ENCODE measurements around the gene CCNL2. TPM values are rescaled to one million over a fixed set of nuclear protein-coding genes. Genes with fewer than 3 reads are reported as not detected.
"Not testable (repeated sequence)": the region's sequence is repeated elsewhere in the genome, so short reads cannot be mapped to it uniquely, and the experiment has no call there.

CCNL2 gene
- total RNA-seq, 1 experiment from 2014 or later, result 97.9 TPM

DNA sequence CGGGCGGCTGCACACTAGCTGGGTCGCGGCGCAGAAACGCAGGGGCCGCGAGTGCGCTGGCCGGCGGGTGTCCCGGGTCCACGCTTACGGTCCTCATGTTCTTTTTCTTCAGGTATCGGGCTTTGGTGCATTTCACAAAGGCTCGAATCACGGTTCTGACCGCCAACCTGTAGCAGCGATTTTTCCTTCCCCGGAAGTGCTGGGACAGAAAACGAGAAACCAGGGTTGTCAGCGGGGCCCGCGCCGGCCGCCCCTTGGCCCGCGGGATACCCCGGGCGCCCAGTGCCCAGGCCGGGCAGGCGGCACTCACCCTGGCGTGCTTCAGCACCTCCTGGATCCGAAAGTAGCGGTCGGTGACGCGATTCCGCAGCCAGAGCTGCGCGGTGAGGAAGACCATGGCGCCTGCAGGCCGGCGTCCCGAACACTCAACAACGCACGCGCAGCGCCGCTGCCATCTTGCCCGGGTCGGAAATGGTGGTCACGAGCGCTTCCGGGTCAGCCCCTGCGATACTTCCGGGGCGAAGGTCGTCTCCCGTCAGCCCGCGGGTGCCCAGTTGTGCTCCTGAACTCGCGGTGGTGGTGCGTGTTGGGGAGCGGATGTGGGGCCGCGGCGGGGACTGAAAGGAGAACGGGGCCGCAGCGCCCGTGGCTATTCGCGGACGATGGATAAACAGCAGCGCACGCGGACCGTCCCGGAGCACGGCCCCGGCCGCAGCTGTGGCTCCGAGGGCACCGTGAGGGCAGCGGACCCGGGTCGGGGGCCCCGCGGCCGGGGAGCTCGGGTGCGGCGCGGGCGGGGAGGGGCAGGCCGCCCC, 7.9 kb upstream of the CCNL2 start, which contains the start of gene MRPL20:
Gene MRPL20 (minus strand): TSS at position 473 of the 815 bp plus-strand sequence. CDS start 76 bp downstream, at position 397.
- Histone ChIP-seq H3K4me2 (ENCODE audit: low read depth, low read length, poor library complexity, severe bottlenecking) (peak within 1 kb of the TSS; percentile 94), H3K9me3 (ENCODE audit: low read length) (no peaks in the 10 kb centered on the region), H4K20me1 (ENCODE audit: insufficient read depth, low read depth, low read length) (peaks cover 17% of the 10 kb centered on the region; the same call in 1 of the 2 replicates), H3K9me2 (replicated peaks; ENCODE audit: insufficient read depth, low read length) (no peaks in the 10 kb centered on the region), H3K27me3 (ENCODE audit: low read length) (no peaks in the 10 kb centered on the region), H3K4me1 (ENCODE audit: low read length) (peaks cover 25% of the 10 kb centered on the region), H3K27ac (ENCODE audit: low read length) (peak within 1 kb of the TSS; percentile 70), H3K4me3 (ENCODE audit: low read length) (peak within 1 kb of the TSS; percentile 82), H3K9ac (ENCODE audit: low read length) (peak within 1 kb of the TSS; percentile 95), H3K79me2 (ENCODE audit: low read length) (peaks cover 45% of the 10 kb centered on the region), H3K36me3 (ENCODE audit: insufficient read depth, low read length) (peaks cover 22% of the 10 kb centered on the region), H2AFZ (ENCODE audit: low read length) (no peak within 1 kb of the TSS; the same call in 1 of the 2 replicates)
- peak; percentile 97 for DNase-seq

DNA sequence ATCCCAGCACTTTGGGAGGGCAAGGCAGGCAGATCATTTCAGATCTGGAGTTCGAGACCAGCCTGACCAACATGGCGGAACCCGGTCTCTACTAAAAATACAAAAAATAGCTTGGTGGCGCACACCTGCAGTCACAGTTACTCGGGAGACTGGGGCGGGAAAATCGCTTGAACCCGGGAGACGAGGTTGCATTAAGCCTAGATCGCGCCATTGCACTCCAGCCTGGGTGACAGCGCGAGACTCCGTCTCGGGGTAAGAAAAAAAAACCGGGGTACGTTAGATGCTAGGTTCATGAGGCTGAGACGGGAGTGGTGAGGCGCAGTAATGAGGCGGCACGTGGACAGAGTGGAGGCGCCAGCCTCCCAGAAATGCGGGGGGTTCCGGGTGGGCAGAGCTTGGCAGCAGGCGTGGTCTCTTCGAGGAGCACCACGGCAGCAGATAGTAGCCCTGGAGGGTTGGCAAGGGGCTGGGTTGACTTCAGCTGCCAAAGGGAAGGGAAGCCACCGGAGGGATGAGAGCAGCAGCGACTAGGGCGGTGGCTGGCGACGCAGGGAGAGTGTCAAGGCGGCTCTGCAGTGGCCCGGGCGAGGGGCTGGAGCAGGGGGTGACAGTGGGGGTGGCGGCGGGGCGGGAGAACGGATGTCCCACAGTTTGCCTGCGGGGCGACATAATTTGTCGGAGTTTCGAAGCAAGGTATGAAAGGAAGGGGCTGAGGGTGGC, 7.1 kb upstream of the CCNL2 start:
- H3K4me3 ChIP-seq (ENCODE audit: low read length), result peak overlapping the region; percentile 82
- no peak overlapping the region for H2AFZ ChIP-seq (ENCODE audit: low read length)
- H3K4me2 ChIP-seq (ENCODE audit: low read depth, low read length, poor library complexity, severe bottlenecking), result peak overlapping the region; percentile 94
- no peaks in the 10 kb centered on the region for H3K27me3 ChIP-seq (ENCODE audit: low read length)
- peaks cover 51% of the 10 kb centered on the region for H3K79me2 ChIP-seq (ENCODE audit: low read length)
- H3K9ac ChIP-seq (ENCODE audit: low read length), result peak overlapping the region; percentile 95
- peaks cover 32% of the 10 kb centered on the region for H3K4me1 ChIP-seq (ENCODE audit: low read length)
- H3K9me2 ChIP-seq (replicated peaks; ENCODE audit: insufficient read depth, low read length), result no peaks in the 10 kb centered on the region
- H3K27ac ChIP-seq (ENCODE audit: low read length), result peak overlapping the region; percentile 70
- H3K36me3 ChIP-seq (ENCODE audit: insufficient read depth, low read length), result peaks cover 28% of the 10 kb centered on the region
- DNase-seq, result peak; percentile 71
- peaks cover 17% of the 10 kb centered on the region; the same call in 1 of the 2 replicates for H4K20me1 ChIP-seq (ENCODE audit: insufficient read depth, low read depth, low read length)
- no peaks in the 10 kb centered on the region for H3K9me3 ChIP-seq (ENCODE audit: low read length)

DNA sequence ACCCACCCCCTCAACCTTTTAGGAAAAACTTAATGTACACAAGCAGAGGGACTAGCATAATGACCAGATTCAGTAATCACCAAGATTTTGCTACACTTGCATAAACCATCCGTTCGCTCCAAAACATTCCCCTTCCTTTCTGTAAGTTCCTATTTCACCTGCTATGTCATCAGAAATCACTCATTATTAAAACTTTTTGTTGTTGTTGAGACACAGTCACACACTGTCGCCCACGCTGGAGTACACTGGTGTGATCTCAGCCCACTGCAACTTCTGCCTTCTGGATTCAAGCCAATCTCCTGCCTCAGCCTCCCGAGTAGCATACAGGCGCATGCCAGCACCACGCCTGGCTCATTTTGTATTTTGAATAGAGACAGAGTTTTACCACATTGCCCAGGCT, 4.5 kb upstream of the CCNL2 start:
- H3K9me2 ChIP-seq (replicated peaks; ENCODE audit: insufficient read depth, low read length), result no peaks in the 10 kb centered on the region
- H3K4me3 ChIP-seq (ENCODE audit: low read length), result no peak overlapping the region
- H3K9me3 ChIP-seq (ENCODE audit: low read length), result no peaks in the 10 kb centered on the region
- H3K36me3 ChIP-seq (ENCODE audit: insufficient read depth, low read length), result peaks cover 32% of the 10 kb centered on the region
- no peak overlapping the region for H3K9ac ChIP-seq (ENCODE audit: low read length)
- H3K4me2 ChIP-seq (ENCODE audit: low read depth, low read length, poor library complexity, severe bottlenecking), result no peak overlapping the region
- H3K4me1 ChIP-seq (ENCODE audit: low read length), result peaks cover 41% of the 10 kb centered on the region
- no peak overlapping the region for H3K27ac ChIP-seq (ENCODE audit: low read length)
- H2AFZ ChIP-seq (ENCODE audit: low read length), result no peak overlapping the region
- peaks cover 24% of the 10 kb centered on the region; the same call in 1 of the 2 replicates for H4K20me1 ChIP-seq (ENCODE audit: insufficient read depth, low read depth, low read length)
- no peak for DNase-seq
- peaks cover 70% of the 10 kb centered on the region for H3K79me2 ChIP-seq (ENCODE audit: low read length)
- H3K27me3 ChIP-seq (ENCODE audit: low read length), result no peaks in the 10 kb centered on the region

DNA sequence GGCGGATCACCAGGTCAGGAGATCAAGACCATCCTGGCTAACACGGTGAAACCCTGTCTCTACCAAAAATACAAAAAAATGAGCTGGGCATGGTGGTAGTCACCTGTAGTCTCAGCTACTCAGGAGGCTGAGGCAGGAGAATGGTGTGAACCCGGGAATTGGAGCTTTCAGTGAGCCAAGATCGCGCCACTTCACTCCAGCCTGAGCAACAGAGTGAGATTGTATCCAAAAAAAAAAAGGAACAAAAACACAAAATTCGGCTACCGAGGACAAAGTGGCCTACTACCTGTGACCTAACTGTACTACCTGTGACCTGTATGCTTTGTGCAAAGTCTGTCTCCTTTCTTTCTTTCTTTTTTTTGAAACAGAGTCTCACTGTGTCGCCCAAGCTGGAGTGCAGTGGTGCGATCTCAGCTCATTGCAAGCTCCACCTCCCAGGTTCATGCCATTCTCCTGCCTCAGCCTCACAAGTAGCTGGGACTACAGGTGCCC, 3.8 kb upstream of the CCNL2 start:
- H3K4me3 ChIP-seq (ENCODE audit: low read length); H2AFZ ChIP-seq (ENCODE audit: low read length); H3K9ac ChIP-seq (ENCODE audit: low read length); H3K9me3 ChIP-seq (ENCODE audit: low read length); H3K4me2 ChIP-seq (ENCODE audit: low read depth, low read length, poor library complexity, severe bottlenecking); H3K27ac ChIP-seq (ENCODE audit: low read length); H3K27me3 ChIP-seq (ENCODE audit: low read length); H3K9me2 ChIP-seq (replicated peaks; ENCODE audit: insufficient read depth, low read length); DNase-seq: not testable (repeated sequence)
- Histone ChIP-seq H3K79me2 (ENCODE audit: low read length) (peaks cover 70% of the 10 kb centered on the region), H3K36me3 (ENCODE audit: insufficient read depth, low read length) (peaks cover 33% of the 10 kb centered on the region), H3K4me1 (ENCODE audit: low read length) (peaks cover 38% of the 10 kb centered on the region), H4K20me1 (ENCODE audit: insufficient read depth, low read depth, low read length) (peaks cover 17% of the 10 kb centered on the region; the same call in 1 of the 2 replicates)

DNA sequence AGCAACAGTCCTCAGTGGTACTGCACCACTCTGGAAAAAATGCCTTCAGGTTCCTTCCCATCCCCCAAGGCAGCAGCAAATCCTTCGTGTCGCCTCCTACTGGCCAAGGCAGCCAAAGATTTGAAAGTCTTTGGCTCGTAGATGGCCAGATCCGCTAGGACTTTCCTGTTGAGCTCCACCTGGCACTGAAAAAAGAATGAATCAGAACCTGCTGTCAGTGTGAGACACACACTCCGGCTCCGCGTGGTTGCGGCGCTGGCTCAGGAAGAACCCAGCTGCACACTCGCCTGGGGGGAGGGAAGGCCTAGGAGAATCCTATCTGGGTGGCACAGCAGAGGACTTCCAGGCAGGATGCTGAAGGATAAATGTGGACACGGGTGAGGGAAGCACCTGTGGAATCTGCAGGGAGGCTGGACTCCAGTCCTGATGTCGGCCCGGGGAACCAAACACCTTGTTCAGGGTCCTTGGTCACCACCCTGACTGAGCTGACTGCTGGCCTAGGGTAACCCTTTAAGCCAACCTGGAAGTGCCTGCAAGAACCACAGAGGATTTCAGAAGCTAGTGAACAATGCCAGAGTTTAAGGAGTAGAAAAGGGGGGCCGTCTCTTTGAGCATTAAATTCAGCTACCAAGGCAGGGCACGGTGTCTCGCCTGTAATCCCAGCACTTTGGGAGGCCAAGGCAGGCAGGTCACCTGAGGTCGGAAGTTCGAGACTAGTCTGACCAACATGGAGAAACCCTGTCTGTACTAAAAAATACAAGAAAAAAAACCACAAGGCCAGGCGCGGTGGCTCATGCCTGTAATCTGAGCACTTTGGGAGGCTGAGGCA, 3.2 kb upstream of the CCNL2 start:
- Histone ChIP-seq H3K27ac (ENCODE audit: low read length) (no peak overlapping the region), H3K4me2 (ENCODE audit: low read depth, low read length, poor library complexity, severe bottlenecking) (no peak overlapping the region), H3K4me3 (ENCODE audit: low read length) (no peak overlapping the region), H3K27me3 (ENCODE audit: low read length) (no peaks in the 10 kb centered on the region), H3K9me3 (ENCODE audit: low read length) (no peaks in the 10 kb centered on the region), H3K36me3 (ENCODE audit: insufficient read depth, low read length) (peaks cover 40% of the 10 kb centered on the region), H4K20me1 (ENCODE audit: insufficient read depth, low read depth, low read length) (peaks cover 16% of the 10 kb centered on the region; the same call in 1 of the 2 replicates), H2AFZ (ENCODE audit: low read length) (no peak overlapping the region), H3K79me2 (ENCODE audit: low read length) (peaks cover 70% of the 10 kb centered on the region), H3K9ac (ENCODE audit: low read length) (no peak overlapping the region), H3K9me2 (replicated peaks; ENCODE audit: insufficient read depth, low read length) (no peaks in the 10 kb centered on the region), H3K4me1 (ENCODE audit: low read length) (peaks cover 43% of the 10 kb centered on the region)
- DNase-seq, result peak; percentile 84

DNA sequence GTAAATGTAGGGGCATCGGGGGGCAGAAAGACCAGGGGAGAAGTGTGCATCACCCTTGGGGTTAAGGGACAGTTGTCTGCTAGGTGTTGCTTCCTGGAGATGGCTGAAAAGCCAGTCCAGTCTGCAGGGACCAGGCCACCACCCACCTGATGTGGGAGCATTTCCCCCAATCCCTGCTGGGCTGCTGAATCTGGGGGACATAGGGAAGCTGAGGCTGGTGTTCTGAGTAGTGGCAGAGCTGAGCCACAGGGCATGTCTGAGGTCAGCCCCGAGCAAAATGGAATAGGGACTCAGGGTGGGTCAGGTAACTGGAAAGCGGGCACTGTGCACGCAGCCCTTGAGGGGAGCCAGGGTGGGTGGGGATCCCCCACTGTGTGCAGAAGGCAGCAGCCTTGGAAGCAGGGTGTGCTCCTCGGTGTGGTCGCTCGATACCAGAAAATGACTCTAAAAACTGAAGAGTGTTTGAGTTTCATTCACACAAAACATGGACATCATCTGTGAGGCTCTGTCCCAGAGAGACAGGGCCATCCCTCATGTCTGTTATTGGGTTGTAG, 2.4 kb upstream of the CCNL2 start:
- Histone ChIP-seq H3K27ac (ENCODE audit: low read length) (no peak overlapping the region), H4K20me1 (ENCODE audit: insufficient read depth, low read depth, low read length) (peaks cover 16% of the 10 kb centered on the region; the same call in 1 of the 2 replicates), H2AFZ (ENCODE audit: low read length) (no peak overlapping the region), H3K9ac (ENCODE audit: low read length) (peak overlapping the region; percentile 96), H3K4me1 (ENCODE audit: low read length) (peaks cover 45% of the 10 kb centered on the region), H3K27me3 (ENCODE audit: low read length) (no peaks in the 10 kb centered on the region), H3K9me2 (replicated peaks; ENCODE audit: insufficient read depth, low read length) (no peaks in the 10 kb centered on the region), H3K79me2 (ENCODE audit: low read length) (peaks cover 68% of the 10 kb centered on the region), H3K4me2 (ENCODE audit: low read depth, low read length, poor library complexity, severe bottlenecking) (peak overlapping the region; percentile 76), H3K9me3 (ENCODE audit: low read length) (no peaks in the 10 kb centered on the region), H3K36me3 (ENCODE audit: insufficient read depth, low read length) (peaks cover 44% of the 10 kb centered on the region), H3K4me3 (ENCODE audit: low read length) (peak overlapping the region; percentile 96; the same call in 1 of the 2 replicates)
- no peak for DNase-seq

DNA sequence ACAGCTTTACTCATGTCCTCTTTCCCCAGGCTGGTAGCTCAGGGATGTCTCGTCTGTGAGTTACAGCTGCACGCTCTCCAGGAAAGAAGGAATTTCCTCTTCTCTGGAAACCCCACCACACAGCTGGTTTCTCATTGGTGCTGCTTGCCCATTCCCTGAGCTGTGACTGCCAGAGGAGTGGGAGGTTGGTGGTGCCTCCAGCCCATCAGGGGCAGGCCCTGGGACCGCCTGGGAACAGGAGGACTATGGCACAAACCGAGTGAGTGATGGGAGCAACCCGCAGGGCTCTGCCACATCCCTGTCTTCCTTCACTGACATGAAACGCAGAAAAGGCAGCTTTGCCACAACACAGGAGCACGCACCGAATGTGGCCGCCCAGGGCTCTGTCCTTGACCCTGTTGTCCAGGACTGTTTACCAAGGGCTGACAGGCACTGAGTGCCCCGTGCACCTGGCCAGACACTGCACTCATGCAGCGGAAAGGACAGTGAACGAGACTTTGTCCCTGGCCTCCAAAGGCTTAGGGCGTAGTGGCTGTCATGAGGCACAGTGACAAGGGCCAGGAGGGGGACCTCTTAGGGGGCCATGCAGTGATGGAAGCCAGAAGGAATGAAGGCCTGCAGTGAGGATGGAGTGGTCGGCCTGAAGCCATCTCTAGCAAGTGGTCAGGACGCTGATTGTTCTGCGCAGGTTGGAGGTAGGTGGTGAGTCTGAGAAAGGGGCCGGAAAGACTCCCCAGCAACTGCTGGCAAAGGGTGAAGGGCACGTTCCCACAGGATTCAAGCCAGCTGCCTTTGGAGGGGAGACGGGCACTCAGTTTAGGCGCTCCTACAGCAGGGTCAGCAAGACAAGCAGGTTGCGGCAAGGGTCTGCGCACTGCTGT, 1.7 kb upstream of the CCNL2 start:
- H3K9me3 ChIP-seq (ENCODE audit: low read length), result no peaks in the 10 kb centered on the region
- peaks cover 16% of the 10 kb centered on the region; the same call in 1 of the 2 replicates for H4K20me1 ChIP-seq (ENCODE audit: insufficient read depth, low read depth, low read length)
- no peak for DNase-seq
- no peak overlapping the region for H2AFZ ChIP-seq (ENCODE audit: low read length)
- H3K9ac ChIP-seq (ENCODE audit: low read length), result peak overlapping the region; percentile 96
- peak overlapping the region; percentile 76 for H3K4me2 ChIP-seq (ENCODE audit: low read depth, low read length, poor library complexity, severe bottlenecking)
- no peaks in the 10 kb centered on the region for H3K9me2 ChIP-seq (replicated peaks; ENCODE audit: insufficient read depth, low read length)
- H3K4me1 ChIP-seq (ENCODE audit: low read length), result peaks cover 39% of the 10 kb centered on the region
- H3K79me2 ChIP-seq (ENCODE audit: low read length), result peaks cover 61% of the 10 kb centered on the region
- H3K4me3 ChIP-seq (ENCODE audit: low read length), result peak overlapping the region; percentile 96
- peaks cover 42% of the 10 kb centered on the region for H3K36me3 ChIP-seq (ENCODE audit: insufficient read depth, low read length)
- H3K27me3 ChIP-seq (ENCODE audit: low read length), result no peaks in the 10 kb centered on the region
- peak overlapping the region; percentile 71; the same call in 1 of the 2 replicates for H3K27ac ChIP-seq (ENCODE audit: low read length)

All from Karpas-422 (cell line).